HG02763 (cell line): Measurements from ENCODE around the gene LONP2.
"Not testable (repeated sequence)": the region's sequence is repeated elsewhere in the genome, so short reads cannot be mapped to it uniquely, and the experiment has no call there.

ENCODE experiments used
- ATAC-seq: cut with Tn5 transposase; IDR thresholded peaks from one replicate; pipeline ENCODE4 v1.9.1; 2021; ENCODE audit warnings: mild to moderate bottlenecking, moderate library complexity; ENCODE audit not compliant: unreplicated experiment

The LONP2 gene

DNA sequence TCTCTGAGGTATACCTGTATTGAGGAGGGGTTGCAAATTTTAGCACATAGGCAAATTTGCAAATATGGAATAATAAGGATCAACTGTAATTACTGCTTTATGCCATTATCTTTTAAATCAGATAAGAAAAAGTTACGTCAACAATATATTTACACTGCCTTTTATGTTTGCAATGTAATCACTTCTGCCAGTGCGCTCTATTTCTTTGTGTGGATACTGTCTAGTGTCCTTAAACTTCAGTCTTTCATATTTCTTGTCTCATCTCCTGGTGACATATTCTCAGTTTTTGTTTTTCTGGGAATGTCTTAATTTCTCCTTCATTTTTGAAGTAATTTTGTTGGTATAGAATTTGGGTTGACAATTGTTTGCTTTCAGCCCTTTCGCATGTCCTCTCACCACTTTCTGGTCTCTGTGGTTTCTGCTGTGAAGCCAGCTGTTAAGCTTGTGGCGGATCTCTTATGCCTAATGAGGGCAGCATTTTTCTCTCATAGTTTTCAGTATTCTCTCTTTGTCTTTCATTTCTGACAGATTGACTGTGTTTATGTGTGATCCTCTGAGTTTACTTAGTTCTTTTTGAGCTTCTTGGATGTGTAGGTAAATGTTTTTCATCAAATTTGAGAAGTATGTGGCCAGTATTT, 40.8 kb downstream of the LONP2 start:
- ATAC-seq: no peak

DNA sequence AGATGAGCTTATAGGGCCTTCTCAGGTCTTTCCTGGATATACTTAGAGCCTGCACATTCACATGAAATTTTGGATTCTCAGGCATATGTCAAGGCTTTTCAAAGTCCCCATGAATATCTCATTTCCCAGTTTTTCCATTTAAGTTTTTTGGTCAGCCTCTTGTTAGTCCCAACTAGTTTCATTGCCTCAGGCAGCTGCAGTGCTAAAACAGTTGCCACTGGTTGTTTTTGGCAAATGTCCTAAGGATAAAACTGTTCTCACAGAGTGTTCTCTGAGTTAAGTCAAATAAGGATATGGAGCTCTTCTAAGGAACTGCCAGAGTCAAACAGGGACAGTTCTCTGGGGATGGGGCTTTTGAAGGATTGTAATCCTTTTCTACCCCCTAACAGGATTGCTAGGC, 43.1 kb downstream of the LONP2 start:
- no peak for ATAC-seq

DNA sequence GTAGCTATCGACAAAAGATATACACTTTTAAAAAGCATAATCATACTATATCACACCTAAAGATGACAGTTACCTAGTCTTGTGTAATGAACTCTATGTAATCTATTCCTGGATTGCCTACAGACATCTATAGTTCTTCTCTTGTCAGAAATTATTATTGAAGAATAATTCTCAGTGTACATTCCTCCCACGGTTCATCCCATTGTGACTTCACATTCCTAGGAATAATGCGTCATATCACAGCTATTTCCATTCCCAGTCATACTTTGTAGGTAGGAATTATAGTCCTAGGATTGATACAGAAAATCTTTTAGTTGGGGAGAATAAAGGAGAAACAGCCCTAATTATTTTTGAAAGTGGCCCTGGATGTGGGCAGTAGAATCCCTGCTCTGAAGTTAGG, 47.2 kb downstream of the LONP2 start:
- no peak for ATAC-seq

DNA sequence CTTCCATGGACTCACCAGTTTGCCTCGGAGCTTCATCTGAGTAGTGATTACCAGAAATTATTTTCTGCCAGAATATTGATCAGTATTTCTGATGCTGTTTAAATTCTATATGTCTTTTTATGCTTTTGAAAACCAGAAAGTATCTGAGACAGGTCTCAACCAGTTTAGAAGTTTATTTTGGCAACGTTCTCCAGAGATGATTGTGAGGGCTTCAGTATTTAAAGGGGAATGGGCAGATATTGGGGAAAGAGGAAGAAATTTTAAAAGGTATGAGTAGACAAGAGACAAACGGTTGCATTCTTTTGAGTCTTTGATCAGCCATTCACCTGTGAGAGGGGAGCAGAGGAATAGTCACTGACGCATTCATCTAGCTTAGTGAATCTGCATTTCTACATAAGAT, 47.7 kb downstream of the LONP2 start:
- no peak for ATAC-seq

DNA sequence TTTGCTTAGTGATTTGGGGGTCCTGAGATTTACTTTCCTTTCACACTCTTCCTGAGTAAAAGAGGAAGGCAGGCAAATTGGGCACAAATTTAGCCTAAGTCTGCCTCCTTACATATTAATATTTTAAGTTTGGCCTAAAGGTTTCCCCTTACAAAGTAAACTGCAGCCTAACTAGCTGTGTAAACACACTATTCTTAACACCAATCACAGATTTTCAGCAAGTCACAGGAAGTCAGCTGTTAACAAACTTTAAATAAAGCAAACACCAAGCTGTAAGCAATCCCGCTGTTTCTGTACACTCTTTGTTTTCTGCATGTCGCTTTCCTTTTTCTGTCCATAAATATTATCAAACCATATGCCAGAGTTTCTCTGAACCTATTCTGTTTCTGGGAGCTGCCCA, 48.4 kb downstream of the LONP2 start:
- ATAC-seq: no peak

DNA sequence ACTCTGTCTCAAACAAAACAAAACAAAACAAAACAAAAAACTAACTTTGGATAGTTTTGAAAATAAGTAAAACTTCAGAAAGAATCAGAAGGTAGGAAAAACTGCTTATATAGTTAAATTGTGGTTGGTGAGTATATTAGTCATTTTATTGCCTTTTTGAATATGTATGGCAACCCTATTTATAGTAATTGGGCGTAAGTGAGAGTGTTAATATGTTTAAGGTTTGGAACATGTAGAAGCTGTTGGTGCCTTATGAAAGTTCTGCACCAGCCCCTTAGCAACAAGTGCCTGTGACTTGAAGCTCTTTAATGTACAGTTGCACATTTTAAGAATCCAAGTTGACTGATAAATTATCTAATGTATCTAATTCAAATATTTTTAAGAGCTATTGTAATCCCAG, 50.6 kb downstream of the LONP2 start:
- no peak for ATAC-seq

DNA sequence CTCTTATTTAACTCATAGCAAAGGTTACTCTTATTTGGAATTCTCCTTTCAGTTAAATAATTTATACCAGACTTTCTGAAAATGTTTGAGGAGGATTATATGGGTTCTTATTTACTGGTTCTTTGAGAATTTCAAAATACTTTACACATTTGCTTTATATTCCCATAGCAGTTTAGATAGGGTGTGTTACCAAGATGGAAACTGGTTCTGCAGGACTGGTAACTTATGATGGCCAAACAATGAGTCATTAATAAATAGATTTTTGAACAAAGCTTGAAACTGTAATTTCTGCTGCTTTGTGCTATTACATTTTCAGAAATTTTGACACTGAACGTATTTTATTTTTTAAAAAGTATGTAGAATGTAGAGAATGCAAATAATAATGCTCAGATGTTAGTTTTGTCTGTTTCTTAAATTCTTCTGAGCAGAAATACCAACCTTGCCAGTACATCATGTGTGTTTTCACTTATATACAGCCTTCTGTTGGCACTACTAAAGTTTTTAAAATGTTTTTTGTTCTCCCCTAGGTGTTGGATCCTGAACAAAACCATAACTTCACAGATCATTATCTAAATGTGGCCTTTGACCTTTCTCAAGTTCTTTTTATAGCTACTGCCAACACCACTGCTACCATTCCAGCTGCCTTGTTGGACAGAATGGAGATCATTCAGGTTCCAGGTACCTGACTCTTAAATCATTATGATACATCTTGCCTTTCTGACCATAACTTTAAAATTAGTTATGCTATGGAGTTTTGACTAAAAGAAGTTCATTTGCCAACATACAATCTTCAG, 51.6 kb downstream of the LONP2 start:
- no peak for ATAC-seq

DNA sequence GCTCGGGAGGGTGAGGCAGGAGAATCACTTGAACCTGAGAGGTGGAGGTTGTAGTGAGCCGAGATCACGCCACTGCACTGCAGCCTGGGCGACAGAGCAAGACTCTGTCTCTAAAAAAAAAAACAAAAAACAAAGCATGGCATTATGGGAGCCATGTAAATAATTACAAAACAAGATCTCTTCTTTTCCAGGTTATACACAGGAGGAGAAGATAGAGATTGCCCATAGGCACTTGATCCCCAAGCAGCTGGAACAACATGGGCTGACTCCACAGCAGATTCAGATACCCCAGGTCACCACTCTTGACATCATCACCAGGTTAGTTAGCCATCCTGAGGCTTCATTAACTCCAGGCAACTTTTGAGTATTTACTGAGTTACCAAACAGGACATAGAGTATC, 55.4 kb downstream of the LONP2 start:
- no peak for ATAC-seq

DNA sequence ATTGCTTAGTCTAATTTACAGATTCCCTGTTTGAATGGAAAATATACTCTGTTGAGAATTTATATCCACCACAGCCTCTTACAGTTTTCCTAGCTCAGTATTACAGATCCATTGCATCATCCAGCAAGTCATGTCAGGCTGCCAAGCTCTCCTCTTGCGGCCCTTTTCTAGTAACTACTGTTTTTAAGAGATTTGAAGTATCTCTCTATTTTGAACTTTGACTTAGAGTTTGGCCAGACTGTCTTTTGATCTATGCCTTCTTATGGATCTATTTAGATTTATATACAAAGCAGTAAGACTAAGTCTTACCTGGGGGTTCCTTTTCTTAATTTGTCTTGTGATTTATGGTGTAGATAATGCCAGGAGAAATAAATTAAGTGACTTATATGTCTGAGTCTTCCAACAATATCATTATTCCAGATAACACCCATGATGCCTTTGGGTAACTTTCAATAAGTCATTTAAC, 56.3 kb downstream of the LONP2 start:
- ATAC-seq: no peak

DNA sequence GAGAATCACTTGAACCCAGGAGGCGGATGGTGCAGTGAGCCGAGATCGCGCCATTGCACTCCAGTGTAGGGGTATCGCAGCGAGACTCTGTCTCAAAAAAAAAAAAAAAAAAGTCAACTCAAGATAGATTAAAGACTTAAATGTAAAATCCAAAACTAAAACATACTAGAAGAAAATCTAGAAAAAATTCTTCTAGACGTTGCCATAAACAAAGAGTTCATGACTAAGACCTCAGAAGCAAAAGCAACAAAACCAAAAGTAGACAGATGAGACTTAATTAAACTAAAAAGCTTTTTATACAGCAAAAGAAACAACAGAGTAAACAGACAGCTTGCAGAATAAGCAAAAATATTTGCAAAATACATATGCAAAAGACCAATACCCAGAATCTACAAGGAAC, 64.4 kb downstream of the LONP2 start:
- no peak for ATAC-seq

DNA sequence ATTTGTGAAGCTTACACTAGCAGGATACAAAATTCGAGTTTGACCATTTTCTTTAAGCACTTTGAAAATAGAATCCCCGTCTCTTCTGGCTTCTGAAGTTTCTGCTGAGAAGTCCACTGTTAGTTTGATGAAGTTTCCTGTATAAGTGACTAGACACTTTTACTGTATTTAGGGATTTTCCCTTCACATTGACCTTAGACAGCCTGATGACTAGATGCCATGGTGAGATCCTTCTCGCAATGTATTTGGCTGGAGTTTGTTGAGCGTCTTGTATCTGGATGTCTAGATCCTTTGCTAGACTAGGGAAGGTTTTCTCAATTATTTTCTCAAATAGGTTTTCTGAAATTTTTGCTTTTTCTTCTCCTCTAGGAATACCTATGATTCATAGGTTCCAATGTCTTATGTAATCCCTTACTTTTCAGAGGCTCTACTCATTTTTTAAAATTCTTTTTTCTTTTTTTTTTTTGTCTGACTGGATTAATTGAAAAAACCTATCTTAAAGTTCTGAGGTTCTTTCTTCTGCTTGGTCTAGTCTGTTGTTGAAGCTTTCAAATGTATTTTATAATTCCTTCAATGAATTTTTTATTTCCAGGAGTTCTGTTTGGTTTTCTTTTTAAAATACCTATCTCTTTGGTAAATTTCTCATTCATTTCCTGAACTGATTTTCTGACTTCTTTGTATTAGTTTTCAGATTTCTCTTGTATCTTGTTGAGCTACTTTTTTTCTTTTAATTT, 67.0 kb downstream of the LONP2 start:
- no peak for ATAC-seq

DNA sequence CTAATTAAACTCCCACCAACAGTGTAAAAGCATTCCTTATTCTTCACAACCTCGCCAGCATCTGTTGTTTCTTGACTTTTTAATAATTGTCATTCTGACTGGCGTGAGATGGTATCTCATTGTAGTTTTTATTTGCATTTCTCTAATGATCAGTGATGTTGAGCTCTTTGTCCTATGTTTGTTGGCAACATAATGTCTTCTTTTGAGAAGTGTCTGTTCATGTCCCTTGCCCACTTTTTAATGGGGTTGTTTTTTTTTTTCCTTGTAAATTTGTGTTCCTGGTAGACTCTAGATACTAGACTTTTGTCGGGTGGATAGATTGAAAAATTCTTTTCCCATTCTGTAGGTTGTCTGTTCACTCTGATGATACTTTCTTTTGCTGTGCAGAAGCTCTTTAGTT, 69.8 kb downstream of the LONP2 start:
- not testable (repeated sequence) for ATAC-seq

DNA sequence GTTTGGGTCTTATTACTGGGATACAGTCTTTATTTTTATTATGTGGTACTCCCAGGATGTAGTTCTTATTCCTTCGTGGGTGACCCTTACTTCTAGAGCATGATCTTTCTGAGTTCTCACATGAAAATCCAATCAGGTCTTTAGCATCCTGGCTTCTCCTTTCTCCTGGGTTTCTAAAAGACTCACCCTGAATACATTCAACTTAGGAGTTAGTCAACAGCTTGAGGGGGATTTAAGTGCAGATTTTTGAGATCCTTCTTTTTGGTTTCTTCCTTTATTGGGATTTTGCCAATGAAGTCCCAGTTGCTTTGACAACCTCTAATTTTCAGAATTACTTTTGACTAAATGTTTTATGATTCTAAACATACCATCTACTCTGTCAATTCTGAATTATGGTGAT, 72.9 kb downstream of the LONP2 start:
- ATAC-seq: no peak

DNA sequence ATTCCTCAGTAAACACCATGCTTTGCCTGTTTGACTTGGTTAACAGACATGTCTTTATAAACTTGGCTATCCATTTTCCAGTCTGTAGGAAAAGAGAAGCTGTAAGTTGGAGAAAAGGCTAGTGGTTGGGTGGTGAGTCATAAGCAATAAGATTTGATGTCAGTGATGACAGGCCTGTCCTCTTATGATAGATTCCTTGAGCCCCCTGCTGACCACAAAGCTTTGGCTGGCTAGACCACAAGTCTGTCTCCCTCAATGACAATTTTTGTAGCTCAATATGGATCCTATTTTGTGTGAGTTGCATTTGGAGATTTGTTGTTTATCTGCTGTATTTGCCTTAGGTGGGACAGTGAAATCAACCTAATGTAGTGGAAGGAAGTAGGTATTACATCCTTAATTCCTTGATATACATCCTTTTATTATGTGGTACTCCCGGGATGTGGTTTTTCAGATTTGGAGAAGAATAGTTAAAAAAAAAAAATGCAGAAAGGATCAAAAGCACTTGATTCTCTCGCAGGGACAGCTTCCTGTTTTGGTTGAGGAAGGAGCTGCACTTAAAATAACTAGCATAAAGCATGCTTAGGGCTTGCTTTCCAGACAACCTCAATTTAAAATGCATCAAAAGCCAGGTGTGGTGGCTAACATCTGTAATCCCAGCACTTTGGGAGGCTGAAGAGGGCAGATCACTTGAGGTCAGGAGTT, 73.7 kb downstream of the LONP2 start:
- no peak for ATAC-seq

DNA sequence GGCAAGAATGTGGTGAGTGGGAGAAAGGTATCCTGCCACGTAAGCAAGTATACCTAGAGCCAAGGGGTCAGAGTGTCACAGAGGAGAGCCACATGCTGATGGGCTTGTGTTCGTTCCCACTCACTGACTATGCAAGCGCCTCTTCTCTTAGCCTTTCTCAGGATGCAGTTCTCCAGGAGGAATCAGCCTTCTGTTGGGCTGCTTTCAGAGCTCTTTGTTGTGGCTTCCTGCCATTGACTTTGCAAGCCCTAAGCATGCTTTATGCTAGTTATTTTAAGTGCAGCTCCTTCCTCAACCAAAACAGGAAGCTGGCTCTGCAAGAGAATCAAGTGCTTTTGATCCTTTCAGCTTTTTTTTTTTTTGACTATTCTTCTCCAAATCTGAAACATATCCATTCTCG, 74.5 kb downstream of the LONP2 start:
- ATAC-seq: no peak

DNA sequence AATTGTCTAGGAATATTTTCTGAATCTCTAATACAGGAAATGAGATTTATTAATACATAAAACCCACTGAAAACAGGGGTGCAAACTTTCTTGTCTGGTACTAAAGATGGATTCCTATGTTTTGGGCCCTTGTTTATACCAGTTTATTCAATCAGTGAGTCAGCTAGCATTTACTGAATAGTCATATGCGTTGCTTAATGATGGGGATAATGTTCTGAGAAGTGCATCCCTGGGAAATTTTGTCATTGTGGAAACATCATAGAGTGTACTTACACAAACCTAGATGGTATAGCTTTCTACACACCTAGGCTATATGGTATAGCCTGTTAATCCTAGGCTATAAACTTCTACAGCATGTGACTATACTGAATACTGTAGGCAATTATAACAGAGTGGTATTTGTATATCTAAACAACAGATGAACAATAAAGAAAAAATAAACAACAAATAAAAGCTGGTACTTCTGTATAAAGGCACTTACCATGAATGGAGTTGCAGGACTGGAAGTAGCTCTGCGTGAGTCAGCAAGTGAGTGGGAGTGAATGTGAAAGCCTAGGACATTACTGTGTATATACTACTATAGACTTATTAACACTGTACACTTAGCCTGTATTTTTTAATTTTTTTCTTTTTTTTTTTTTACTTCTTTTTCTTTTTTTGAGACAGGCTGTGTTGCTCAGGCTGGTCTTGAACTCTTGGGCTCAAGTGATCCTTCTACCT, 77.4 kb downstream of the LONP2 start:
- no peak for ATAC-seq

DNA sequence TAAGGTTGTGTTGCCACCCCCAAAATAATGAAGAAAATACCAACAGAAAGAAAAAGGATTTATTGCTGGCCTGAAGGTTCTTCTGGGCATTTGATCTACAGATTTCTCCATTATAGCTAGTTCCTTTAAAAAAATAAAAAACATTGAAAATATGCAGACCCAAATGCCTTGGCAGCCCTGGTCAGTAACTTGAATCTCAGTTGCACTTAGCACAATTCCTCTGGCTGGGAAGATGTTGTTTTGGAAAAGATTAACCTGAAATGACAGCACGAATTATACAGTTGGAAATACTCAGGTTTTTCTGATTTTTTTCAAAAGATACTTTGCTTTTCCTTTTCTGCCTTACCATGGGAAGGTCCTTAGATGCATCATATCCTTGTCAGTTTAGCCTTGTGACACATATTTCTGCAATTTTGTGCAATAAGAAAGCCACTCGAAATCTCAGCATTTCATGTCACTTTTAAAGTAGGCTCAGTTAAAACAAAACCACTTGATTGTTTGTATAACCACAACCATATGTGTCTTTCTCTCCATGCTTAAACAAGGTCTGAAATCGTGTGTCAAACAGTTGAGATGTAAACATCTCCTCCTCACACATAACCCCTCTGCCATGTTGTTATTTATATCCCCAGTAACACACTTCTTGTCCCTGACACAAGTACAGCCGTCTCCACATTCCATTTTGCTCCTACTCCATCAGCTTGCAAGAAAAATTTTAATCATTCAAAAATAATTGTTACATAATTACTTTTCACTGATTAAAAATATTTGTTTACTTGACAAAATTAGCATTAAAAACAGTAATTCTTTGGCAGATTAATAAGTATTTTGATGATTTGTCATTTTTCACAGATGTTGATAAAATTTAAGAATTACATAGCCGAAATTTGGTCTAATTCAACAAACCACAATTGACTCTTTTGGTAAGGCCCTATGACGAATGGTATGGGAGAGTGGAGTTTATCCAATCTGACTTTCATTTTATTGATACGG, 80.0 kb downstream of the LONP2 start:
- ATAC-seq: no peak

DNA sequence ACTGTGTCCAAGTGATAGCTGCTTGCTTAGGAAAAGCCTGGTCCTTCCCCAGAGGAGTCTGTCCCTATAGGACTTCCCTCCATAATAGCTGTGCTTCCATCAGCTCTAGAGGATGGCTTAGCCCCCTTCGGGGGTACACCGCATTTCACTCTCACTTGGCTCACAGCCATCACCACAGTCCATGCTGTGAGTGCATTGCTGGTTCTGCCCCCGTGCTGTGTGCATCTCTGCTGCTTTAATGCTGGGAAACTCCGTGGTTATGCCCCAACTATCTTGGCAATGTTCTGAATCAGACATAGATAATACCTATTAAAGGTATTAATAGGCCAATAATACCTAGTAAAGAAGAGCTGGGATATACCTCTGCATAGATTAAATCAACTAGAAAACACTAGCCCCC, 82.8 kb downstream of the LONP2 start:
- ATAC-seq: no peak

DNA sequence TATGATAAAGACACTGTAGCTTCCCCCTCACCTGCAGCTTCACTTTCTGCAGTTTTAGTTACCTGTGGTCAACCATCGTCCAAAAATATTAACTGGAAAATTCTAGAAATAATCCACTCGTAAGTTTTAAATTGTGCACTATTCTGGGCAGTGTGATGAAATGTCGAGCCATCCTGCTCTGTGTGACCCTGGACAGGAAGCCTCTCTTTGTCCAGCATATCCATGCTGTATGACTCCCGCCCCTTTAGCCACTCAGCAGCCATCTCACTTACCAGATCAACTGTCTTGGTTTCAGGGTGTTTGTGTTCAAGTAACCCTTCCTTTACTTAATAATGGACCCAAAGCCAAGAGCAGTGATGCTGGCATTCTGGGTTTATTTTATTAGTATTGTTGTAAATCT, 85.0 kb downstream of the LONP2 start:
- ATAC-seq: no peak
